ENCODE results near the gene HSCB. TPM values are rescaled to one million over a fixed set of nuclear protein-coding genes. Genes with fewer than 3 reads are reported as not detected.

Gene HSCB
- total and polyA plus RNA-seq, 2 donors from 2014 or later = 13.2 to 32.1 TPM

DNA sequence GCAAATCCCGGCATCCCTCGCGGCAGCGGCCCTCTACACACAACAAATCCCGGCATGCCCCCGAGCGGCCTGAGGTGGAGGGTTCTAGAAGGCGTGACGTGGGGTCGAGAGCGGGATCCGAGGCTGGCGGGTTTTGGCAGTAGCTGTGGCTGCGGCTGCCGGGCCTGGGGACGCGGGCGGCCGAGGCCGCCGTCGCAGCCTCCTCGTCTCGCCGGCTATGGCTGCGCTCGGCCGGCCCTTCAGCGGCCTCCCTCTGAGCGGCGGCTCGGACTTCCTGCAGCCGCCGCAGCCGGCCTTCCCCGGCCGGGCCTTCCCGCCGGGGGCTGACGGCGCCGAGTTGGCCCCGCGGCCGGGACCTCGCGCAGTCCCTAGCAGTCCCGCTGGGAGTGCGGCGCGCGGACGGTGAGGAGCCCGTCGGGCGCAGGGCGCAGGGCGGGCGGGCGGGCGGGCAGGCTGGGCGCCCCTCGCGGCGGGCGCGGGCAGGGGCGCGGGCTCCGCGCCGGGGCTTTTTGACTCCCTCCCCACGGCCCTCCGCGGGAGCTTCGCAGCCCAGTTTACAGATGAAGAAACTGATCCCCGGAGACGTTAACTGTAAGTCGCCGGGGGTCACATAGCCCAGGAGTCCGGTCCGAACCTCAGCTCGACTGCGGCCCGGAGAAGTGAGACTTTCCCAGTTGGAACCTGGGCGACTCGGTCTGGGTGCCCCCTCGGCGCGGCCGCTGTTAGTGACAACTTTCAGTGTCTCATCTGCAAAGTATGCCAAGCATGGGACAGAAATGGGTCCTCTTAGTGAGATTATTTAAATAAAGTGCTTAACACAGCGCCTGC, 31.0 kb downstream of the HSCB start, which contains the start of gene CCDC117:
Gene CCDC117, plus strand, starts transcription at position 63 of the 828 bp plus-strand sequence. Its CDS starts 155 bp downstream, at position 218.
- Histone ChIP-seq H3K9me3 (ENCODE audit: control insufficient read depth in 2 of 3, insufficient read depth in 1 of 3, low read length in 3 of 3) (no peaks in the 10 kb centered on the region), H3K4me1 (ENCODE audit: control insufficient read depth in 2 of 3, insufficient read depth in 2 of 3, low read depth in 1 of 3, low read length in 3 of 3) (peaks cover 0 to 3% (median 0%) of the 10 kb centered on the region in 3 donors), H3K4me3 (ENCODE audit: low read length in 3 of 3) (peak within 1 kb of the TSS; percentile 70 to 90 (median 87)), H3K27me3 (ENCODE audit: control insufficient read depth, insufficient read depth, low read length) (no peaks in the 10 kb centered on the region), H3K9ac (ENCODE audit: low read length in 3 of 3) (peak within 1 kb of the TSS; percentile 83 to 90 (median 84)), H3K27ac (ENCODE audit: low read depth in 2 of 2, low read length in 2 of 2) (peak within 1 kb of the TSS; percentile 95 to 98), H3K36me3 (ENCODE audit: control insufficient read depth in 2 of 3, insufficient read depth in 3 of 3, low read length in 3 of 3) (peaks cover 0 to 8% (median 0%) of the 10 kb centered on the region in 3 donors)
- peak; percentile 97 to 98 (median 98) for DNase-seq
- FAIRE-seq = no peak
- intact Hi-C loops (cut with DNase I) = no loop called here
- TF ChIP-seq, protein P1, sequence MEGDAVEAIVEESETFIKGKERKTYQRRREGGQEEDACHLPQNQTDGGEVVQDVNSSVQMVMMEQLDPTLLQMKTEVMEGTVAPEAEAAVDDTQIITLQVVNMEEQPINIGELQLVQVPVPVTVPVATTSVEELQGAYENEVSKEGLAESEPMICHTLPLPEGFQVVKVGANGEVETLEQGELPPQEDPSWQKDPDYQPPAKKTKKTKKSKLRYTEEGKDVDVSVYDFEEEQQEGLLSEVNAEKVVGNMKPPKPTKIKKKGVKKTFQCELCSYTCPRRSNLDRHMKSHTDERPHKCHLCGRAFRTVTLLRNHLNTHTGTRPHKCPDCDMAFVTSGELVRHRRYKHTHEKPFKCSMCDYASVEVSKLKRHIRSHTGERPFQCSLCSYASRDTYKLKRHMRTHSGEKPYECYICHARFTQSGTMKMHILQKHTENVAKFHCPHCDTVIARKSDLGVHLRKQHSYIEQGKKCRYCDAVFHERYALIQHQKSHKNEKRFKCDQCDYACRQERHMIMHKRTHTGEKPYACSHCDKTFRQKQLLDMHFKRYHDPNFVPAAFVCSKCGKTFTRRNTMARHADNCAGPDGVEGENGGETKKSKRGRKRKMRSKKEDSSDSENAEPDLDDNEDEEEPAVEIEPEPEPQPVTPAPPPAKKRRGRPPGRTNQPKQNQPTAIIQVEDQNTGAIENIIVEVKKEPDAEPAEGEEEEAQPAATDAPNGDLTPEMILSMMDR (IDR thresholded peaks at IDR 0.05; ENCODE audit: borderline replicate concordance, extremely low read depth, insufficient read depth) = peak; percentile 20

DNA sequence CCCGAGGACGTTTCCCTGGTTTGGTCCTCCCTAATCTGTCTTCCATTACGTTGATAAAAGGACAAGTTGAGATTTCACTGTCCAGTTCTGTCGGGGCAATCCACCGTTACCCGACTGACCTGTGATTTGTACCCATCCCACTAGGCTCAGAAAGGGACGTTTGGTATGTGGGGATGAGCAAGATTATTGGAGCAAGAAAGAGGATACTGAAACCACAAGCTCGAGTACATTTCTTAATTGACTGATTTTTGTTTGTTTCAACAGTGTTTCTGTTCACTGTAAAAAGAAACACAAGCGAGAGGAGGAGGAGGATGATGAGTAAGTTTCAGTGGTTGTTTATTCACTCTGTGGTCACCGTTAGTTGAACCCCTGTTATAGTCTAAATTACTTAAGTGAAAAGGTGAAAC, 31.6 kb downstream of the HSCB start:
- peaks cover 0 to 8% (median 0%) of the 10 kb centered on the region in 3 donors for H3K36me3 ChIP-seq (ENCODE audit: control insufficient read depth in 2 of 3, insufficient read depth in 3 of 3, low read length in 3 of 3)
- FAIRE-seq = no peak
- no peak for DNase-seq

DNA sequence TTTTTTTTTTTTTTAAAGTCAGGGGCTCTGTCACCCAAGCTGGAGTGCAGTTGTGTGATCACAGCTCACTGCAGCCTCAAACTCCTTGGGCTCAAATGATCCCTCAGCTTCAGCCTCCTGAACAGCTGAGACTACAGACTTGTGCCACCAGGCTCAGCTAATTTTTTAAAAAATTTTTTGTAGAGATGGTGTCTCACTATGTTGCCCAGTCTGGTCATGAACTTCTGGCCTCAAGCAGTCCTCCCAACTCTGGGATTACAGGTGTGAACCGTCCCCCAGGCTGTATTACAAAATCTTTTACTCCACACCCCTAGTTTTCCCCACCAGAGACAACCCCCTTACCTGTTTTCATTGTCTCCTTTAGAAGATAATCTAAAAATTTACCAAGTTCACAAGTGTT, 32.5 kb downstream of the HSCB start:
- H3K4me3 ChIP-seq (ENCODE audit: low read length in 3 of 3) = no peak overlapping the region
- H3K27me3 ChIP-seq (ENCODE audit: control insufficient read depth, insufficient read depth, low read length) = no peaks in the 10 kb centered on the region
- intact Hi-C loops (cut with DNase I) = no loop called here
- TF ChIP-seq, protein P1 (IDR thresholded peaks at IDR 0.05; ENCODE audit: borderline replicate concordance, extremely low read depth, insufficient read depth) = no peak
- peaks cover 0 to 8% (median 0%) of the 10 kb centered on the region in 3 donors for H3K36me3 ChIP-seq (ENCODE audit: control insufficient read depth in 2 of 3, insufficient read depth in 3 of 3, low read length in 3 of 3)
- no peak overlapping the region for H3K9ac ChIP-seq (ENCODE audit: low read length in 3 of 3)
- H3K4me1 ChIP-seq (ENCODE audit: control insufficient read depth in 2 of 3, insufficient read depth in 2 of 3, low read depth in 1 of 3, low read length in 3 of 3) = peaks cover 0 to 3% (median 0%) of the 10 kb centered on the region in 3 donors
- FAIRE-seq (no peak), DNase-seq (peak in 1 of 5 donors; percentile 7)
- H3K9me3 ChIP-seq (ENCODE audit: control insufficient read depth in 2 of 3, insufficient read depth in 1 of 3, low read length in 3 of 3) = no peaks in the 10 kb centered on the region
- no peak overlapping the region for H3K27ac ChIP-seq (ENCODE audit: low read depth in 2 of 2, low read length in 2 of 2)

More for the DNA sequence above, 31.6 kb downstream of the HSCB start:
- TF ChIP-seq, protein P1 (IDR thresholded peaks at IDR 0.05; ENCODE audit: borderline replicate concordance, extremely low read depth, insufficient read depth) = no peak
- Histone ChIP-seq H3K4me1 (ENCODE audit: control insufficient read depth in 2 of 3, insufficient read depth in 2 of 3, low read depth in 1 of 3, low read length in 3 of 3) (peaks cover 0 to 3% (median 0%) of the 10 kb centered on the region in 3 donors), H3K4me3 (ENCODE audit: low read length in 3 of 3) (peak overlapping the region; percentile 70 to 90 (median 87)), H3K27ac (ENCODE audit: low read depth in 2 of 2, low read length in 2 of 2) (peak overlapping the region; percentile 73 to 98), H3K9ac (ENCODE audit: low read length in 3 of 3) (peak overlapping the region; percentile 61 to 90 (median 84)), H3K27me3 (ENCODE audit: control insufficient read depth, insufficient read depth, low read length) (no peaks in the 10 kb centered on the region), H3K9me3 (ENCODE audit: control insufficient read depth in 2 of 3, insufficient read depth in 1 of 3, low read length in 3 of 3) (no peaks in the 10 kb centered on the region)
- intact Hi-C loops (cut with DNase I) = no loop called here
